OCI-LY7 (cell line): ENCODE data around the gene PIP5K1C. TPM values are rescaled to one million over a fixed set of nuclear protein-coding genes. Genes with fewer than 3 reads are reported as not detected.

Source experiments
- BruUV-seq: library from RNA; stranded (reverse); fragments of 400-500 nt; replicated peaks from 2 replicates; lab custom pipeline; 2021; lab: Mats Ljungman, UMichigan
- CTCF ChIA-PET: fragments of 300-600 bp; sonication (Branson Sonifier 250); formaldehyde crosslinking; loops from one replicate; lab custom pipeline; 2022; ENCODE audit warnings: antibody characterized with exemption; ENCODE audit not compliant: unreplicated experiment; lab: Charles Lee
- POLR2A ChIA-PET: fragments of 300-600 bp; sonication (Branson Sonifier 250); formaldehyde crosslinking; loops from one replicate; lab custom pipeline; 2022; ENCODE audit warnings: antibody characterized with exemption; lab: Charles Lee
- DNase-seq: peaks from one replicate; pipeline ENCODE4 v3.0.0-alpha.2; 2015; ENCODE audit warnings: low spot score
- H2AFZ ChIP-seq: fragments of 200-600 bp; sonication (generic), shearing (Covaris generic); 2 replicates; pipeline ENCODE4 v1.6.1; 2014; ENCODE audit warnings: mild to moderate bottlenecking, antibody characterized with exemption, low read length, moderate library complexity
- H3K27ac ChIP-seq: fragments of 200-600 bp; sonication (generic); 2 replicates; pipeline ENCODE4 v1.5.1; 2014; ENCODE audit warnings: mixed run types, low read depth, mild to moderate bottlenecking, moderate library complexity, low read length, inconsistent platforms; ENCODE audit not compliant: poor library complexity, severe bottlenecking
- H3K36me3 ChIP-seq: fragments of 200-600 bp; sonication (generic); 2 replicates; pipeline ENCODE4 v1.6.1; 2014; ENCODE audit warnings: mild to moderate bottlenecking, antibody characterized with exemption, low read length, moderate library complexity, mixed read lengths; ENCODE audit not compliant: insufficient read depth
- H3K4me1 ChIP-seq: fragments of 200-600 bp; sonication (generic); 2 replicates; pipeline ENCODE4 v1.5.1; 2014; ENCODE audit warnings: mild to moderate bottlenecking, low read length; ENCODE audit not compliant: insufficient read depth, poor library complexity, severe bottlenecking
- H3K4me2 ChIP-seq: fragments of 200-600 bp; sonication (generic); 2 replicates; pipeline ENCODE4 v1.6.1; 2014; ENCODE audit warnings: mild to moderate bottlenecking, low read length
- H3K4me3 ChIP-seq: fragments of 200-600 bp; sonication (generic); 2 replicates; pipeline ENCODE4 v1.5.1; 2014; ENCODE audit warnings: mild to moderate bottlenecking, low read depth, low read length; ENCODE audit not compliant: poor library complexity, severe bottlenecking
- H3K79me2 ChIP-seq: fragments of 200-600 bp; sonication (generic); 2 replicates; pipeline ENCODE4 v1.6.1; 2016; ENCODE audit warnings: low read depth, mild to moderate bottlenecking, low read length, moderate library complexity, mixed read lengths; ENCODE audit not compliant: insufficient read depth
- H3K9me2 ChIP-seq: fragments of 200-600 bp; sonication (generic); 2 replicates; pipeline ENCODE4 v1.6.1; 2016; ENCODE audit warnings: mild to moderate bottlenecking, low read length, mixed read lengths; ENCODE audit not compliant: insufficient read depth
- H3K9me3 ChIP-seq: fragments of 200-600 bp; sonication (generic); 2 replicates; pipeline ENCODE4 v1.6.1; 2014; ENCODE audit warnings: mild to moderate bottlenecking, mixed run types, low read length, mixed read lengths
- H4K20me1 ChIP-seq: fragments of 200-600 bp; sonication (generic); 2 replicates; pipeline ENCODE4 v1.6.1; 2014; ENCODE audit warnings: mild to moderate bottlenecking, antibody characterized with exemption, low read length, moderate library complexity, mixed read lengths; ENCODE audit not compliant: insufficient read depth
- EZH2phosphoT487 ChIP-seq: fragments of 200-600 bp; sonication (generic); IDR thresholded peaks from 2 replicates; pipeline ENCODE4 v1.6.1; 2018; ENCODE audit warnings: low read depth, borderline replicate concordance, mild to moderate bottlenecking, mixed run types, antibody characterized with exemption, low read length, moderate library complexity, mixed read lengths
- intact Hi-C: fragments of 100-400 bp; cut with micrococcal nuclease; formaldehyde crosslinking; loops from one replicate; pipeline ENCODE4 v1.10.0; 2022; ENCODE audit not compliant: unreplicated experiment
- total RNA-seq, 2 experiments: library from RNA; depleted of rRNA in 1 of 2; stranded (reverse); fragments of >200 nt in 1 of 2; shearing (Covaris generic) in 1 of 2; gene quantifications; 2 replicates each; pipeline ENCODE4 v1.2.3, GENCODE V29; 2014 to 2022
- TF ChIP-seq, protein P1 (sequence below): fragments of 200-600 bp; sonication (generic); conservative IDR thresholded peaks from 2 replicates; pipeline ENCODE4 v1.5.1; 2014; ENCODE audit warnings: mild to moderate bottlenecking, antibody characterized with exemption, low read length, moderate library complexity, mixed read lengths

Gene PIP5K1C
- total RNA-seq, 2 experiments from 2014 or later: 7.6 to 15.1 TPM

DNA sequence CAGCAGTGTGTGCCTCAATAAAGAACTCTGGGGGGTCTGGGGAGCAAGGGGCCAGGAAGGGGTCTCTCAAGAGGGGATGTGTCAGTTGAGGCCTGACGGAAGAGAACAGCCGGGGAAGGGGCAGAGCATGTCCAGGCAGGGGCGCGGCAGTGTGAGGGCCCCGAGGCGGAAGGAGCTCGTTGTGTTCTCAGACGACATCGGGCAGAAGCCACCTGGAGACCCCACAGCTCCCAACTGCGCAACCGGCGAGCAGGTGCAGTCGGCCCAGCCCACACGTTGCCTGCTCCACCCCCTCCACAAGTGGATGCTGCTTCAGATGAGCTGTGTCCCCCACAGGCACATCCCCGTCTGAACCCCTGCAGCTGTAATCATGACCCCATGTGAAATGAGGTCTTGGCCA is 78.6 kb downstream of the PIP5K1C start:
- H4K20me1 ChIP-seq: 0 out of 2 replicates have a peak, but pooled peaks cover 11% of the 10 kb centered on the region
- H3K27ac ChIP-seq: no peak overlapping the region
- H3K4me2 ChIP-seq: no peak overlapping the region
- no TSS peak for BruUV-seq
- peaks cover 40% of the 10 kb centered on the region for H3K36me3 ChIP-seq
- no peak overlapping the region for H2AFZ ChIP-seq
- intact Hi-C loops: no loop called here
- no peaks in the 10 kb centered on the region for H3K9me2 ChIP-seq
- POLR2A ChIA-PET: interaction anchor here (0.7 kb wide), 1 partner anchor 142 kb away, joined by 3 read pairs; no protein-coding TSS in a partner anchor
- H3K9me3 ChIP-seq: no peaks in the 10 kb centered on the region
- no peak for TF ChIP-seq EZH2phosphoT487
- TF ChIP-seq, protein P1, sequence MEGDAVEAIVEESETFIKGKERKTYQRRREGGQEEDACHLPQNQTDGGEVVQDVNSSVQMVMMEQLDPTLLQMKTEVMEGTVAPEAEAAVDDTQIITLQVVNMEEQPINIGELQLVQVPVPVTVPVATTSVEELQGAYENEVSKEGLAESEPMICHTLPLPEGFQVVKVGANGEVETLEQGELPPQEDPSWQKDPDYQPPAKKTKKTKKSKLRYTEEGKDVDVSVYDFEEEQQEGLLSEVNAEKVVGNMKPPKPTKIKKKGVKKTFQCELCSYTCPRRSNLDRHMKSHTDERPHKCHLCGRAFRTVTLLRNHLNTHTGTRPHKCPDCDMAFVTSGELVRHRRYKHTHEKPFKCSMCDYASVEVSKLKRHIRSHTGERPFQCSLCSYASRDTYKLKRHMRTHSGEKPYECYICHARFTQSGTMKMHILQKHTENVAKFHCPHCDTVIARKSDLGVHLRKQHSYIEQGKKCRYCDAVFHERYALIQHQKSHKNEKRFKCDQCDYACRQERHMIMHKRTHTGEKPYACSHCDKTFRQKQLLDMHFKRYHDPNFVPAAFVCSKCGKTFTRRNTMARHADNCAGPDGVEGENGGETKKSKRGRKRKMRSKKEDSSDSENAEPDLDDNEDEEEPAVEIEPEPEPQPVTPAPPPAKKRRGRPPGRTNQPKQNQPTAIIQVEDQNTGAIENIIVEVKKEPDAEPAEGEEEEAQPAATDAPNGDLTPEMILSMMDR: no peak
- H3K4me1 ChIP-seq: peaks cover 13% of the 10 kb centered on the region
- no peak for DNase-seq
- no peak overlapping the region for H3K4me3 ChIP-seq
- peaks cover 21% of the 10 kb centered on the region for H3K79me2 ChIP-seq
- CTCF ChIA-PET: interaction anchor here (0.6 kb wide), 2 partner anchors 32 to 77 kb away, joined by 3 to 4 read pairs; no protein-coding TSS in a partner anchor

DNA sequence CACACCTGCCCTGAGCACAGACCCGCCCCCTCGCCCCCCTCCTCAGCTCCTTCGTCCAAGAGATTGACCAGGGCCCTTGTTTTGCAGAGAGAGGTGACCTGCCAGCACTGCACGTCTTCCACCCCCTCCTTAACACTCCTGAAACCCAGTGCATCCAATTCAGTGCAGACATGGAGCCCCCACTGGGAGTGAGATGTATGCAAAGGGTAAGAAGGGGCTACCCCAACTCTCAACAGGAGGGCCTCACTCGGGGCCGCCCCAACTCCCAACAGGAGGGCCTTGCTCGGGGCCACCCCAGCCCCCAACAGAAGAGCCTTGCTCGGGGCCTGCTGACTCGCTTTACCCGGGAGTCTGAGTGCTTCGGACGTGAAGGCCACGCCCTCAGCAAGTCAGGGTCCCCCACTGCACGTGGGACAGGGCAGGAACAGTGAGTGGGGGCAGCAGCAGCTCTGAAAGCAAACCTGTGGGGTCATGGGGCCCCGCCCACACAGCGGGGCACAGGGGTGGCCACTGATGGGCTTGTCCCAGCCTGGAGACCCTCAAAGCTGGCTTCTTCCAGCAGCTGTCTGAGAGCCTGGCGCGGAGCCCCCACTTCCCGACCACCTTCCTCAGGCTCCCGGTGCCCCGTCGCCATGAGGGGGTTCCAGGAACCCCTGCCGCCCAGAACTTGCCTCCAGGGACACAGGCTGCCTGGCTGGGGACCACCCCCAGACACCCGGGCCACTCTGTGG is 79.3 kb downstream of the PIP5K1C start:
- ChIA-PET POLR2A (no interaction called here), CTCF (no interaction called here)
- H3K4me1 ChIP-seq: peaks cover 13% of the 10 kb centered on the region
- H3K79me2 ChIP-seq: peaks cover 16% of the 10 kb centered on the region
- no peak overlapping the region for H3K4me3 ChIP-seq
- intact Hi-C loops: no loop called here
- BruUV-seq: no TSS peak
- no peaks in the 10 kb centered on the region for H3K9me3 ChIP-seq
- TF ChIP-seq, protein P1: no peak
- TF ChIP-seq EZH2phosphoT487: no peak
- H2AFZ ChIP-seq: no peak overlapping the region
- no peak for DNase-seq
- H3K4me2 ChIP-seq: no peak overlapping the region
- H3K9me2 ChIP-seq: no peaks in the 10 kb centered on the region
- peaks cover 40% of the 10 kb centered on the region for H3K36me3 ChIP-seq
- H4K20me1 ChIP-seq: 0 out of 2 replicates have a peak, but pooled peaks cover 10% of the 10 kb centered on the region
- no peak overlapping the region for H3K27ac ChIP-seq
